SK-N-SH (cell line): ENCODE measurements around the gene ARPC5. TPM values are rescaled to one million over a fixed set of nuclear protein-coding genes. Genes with fewer than 3 reads are reported as not detected.

ENCODE experiments used
- CTCF ChIA-PET: fragments of 300-600, 350-600 bp; formaldehyde crosslinking; extraction: SDS; loops from one replicate; lab custom pipeline; 2021; lab: Yijun Ruan, JAX
- POLR2A ChIA-PET: fragments of 350-600 bp; sonication (Branson Sonifier 250); formaldehyde crosslinking; extraction: SDS; loops from one replicate; lab custom pipeline; 2020; ENCODE audit warnings: antibody characterized with exemption, inconsistent platforms; lab: Yijun Ruan, JAX
- DNase-seq: peaks from one replicate; pipeline ENCODE4 v3.0.0; 2012
- H2AFZ ChIP-seq: fragments of 200-600 bp; sonication (generic); 2 replicates; pipeline ENCODE4 v1.8.1; 2016; ENCODE audit warnings: antibody characterized with exemption, mild to moderate bottlenecking, low read depth
- H3F3A ChIP-seq: fragments of 200-600 bp; sonication (generic); replicated peaks from 2 replicates; pipeline ENCODE3; 2016; ENCODE audit warnings: antibody characterized with exemption, mild to moderate bottlenecking; ENCODE audit not compliant: insufficient read depth
- H3K27ac ChIP-seq, 2 experiments: fragments of 200-500 bp in 1 of 2; fragments of 200-600 bp in 1 of 2; sonication (Bioruptor generic) in 1 of 2; sonication (generic), shearing (Covaris generic) in 1 of 2; 2 replicates each; pipeline versions ENCODE4 v1.5.1 to v1.6.1; 2014 to 2016; ENCODE audit warnings: low read depth in 2 of 2, inconsistent platforms in 1 of 2, low read length in 1 of 2, mild to moderate bottlenecking in 1 of 2, mixed read lengths in 1 of 2
- H3K27me3 ChIP-seq: fragments of 200-600 bp; sonication (generic), shearing (Covaris generic); 2 replicates; pipeline ENCODE4 v1.6.1; 2016; ENCODE audit warnings: mixed run types; ENCODE audit not compliant: insufficient read depth
- H3K36me3 ChIP-seq, 2 experiments: fragments of 200-500 bp in 1 of 2; fragments of 200-600 bp in 1 of 2; sonication (Bioruptor generic) in 1 of 2; sonication (generic) in 1 of 2; replicated peaks in 1 of 2; 2 replicates each; pipeline versions ENCODE3 to v1.5.1; 2014 to 2016; ENCODE audit warnings: low read length in 1 of 2, mild to moderate bottlenecking in 1 of 2; ENCODE audit not compliant: insufficient read depth in 2 of 2, control insufficient read depth in 1 of 2
- H3K4me1 ChIP-seq, 2 experiments: fragments of 200-500 bp in 1 of 2; fragments of 200-600 bp in 1 of 2; sonication (Bioruptor generic) in 1 of 2; sonication (generic), shearing (Covaris generic) in 1 of 2; 2 replicates each; pipeline versions ENCODE4 v1.5.1 to v1.6.1; 2014 to 2016; ENCODE audit warnings: low read depth in 1 of 2, low read length in 1 of 2, mixed run types in 1 of 2; ENCODE audit not compliant: insufficient read depth in 2 of 2, control insufficient read depth in 1 of 2
- H3K4me2 ChIP-seq: fragments of 200-600 bp; sonication (generic), shearing (Covaris generic); 2 replicates; pipeline ENCODE4 v1.6.1; 2017; ENCODE audit warnings: mixed run types
- H3K4me3 ChIP-seq, 2 experiments: fragments of 200-500 bp in 1 of 2; fragments of 200-600 bp in 1 of 2; sonication (Bioruptor generic) in 1 of 2; sonication (generic), shearing (Covaris generic) in 1 of 2; 2 replicates each; pipeline versions ENCODE4 v1.5.1 to v1.8.1; 2014 to 2016; ENCODE audit warnings: low read depth in 2 of 2, inconsistent platforms in 1 of 2, low read length in 1 of 2, mild to moderate bottlenecking in 1 of 2, mixed read lengths in 1 of 2, moderate library complexity in 1 of 2
- H3K79me2 ChIP-seq: fragments of 200-600 bp; sonication (generic); 2 replicates; pipeline ENCODE4 v1.8.1; 2017; ENCODE audit warnings: mild to moderate bottlenecking; ENCODE audit not compliant: insufficient read depth
- H3K9ac ChIP-seq: fragments of 200-600 bp; sonication (generic); 2 replicates; pipeline ENCODE4 v1.6.1; 2017; ENCODE audit warnings: mixed run types
- H3K9me2 ChIP-seq: fragments of 200-600 bp; sonication (generic); 2 replicates; pipeline ENCODE4 v1.6.1; 2017; ENCODE audit warnings: mixed run types
- H3K9me3 ChIP-seq: fragments of 200-600 bp; sonication (generic); 2 replicates; pipeline ENCODE4 v1.6.1; 2017; ENCODE audit warnings: mixed run types, mild to moderate bottlenecking, moderate library complexity
- H4K20me1 ChIP-seq: fragments of 200-600 bp; sonication (generic); 2 replicates; pipeline ENCODE4 v1.6.1; 2017; ENCODE audit warnings: mild to moderate bottlenecking, mixed run types; ENCODE audit not compliant: insufficient read depth
- EP300 ChIP-seq, 2 experiments: IDR thresholded peaks; 2 replicates each; pipeline versions ENCODE4 v1.4.0 to v1.6.1; 2012; ENCODE audit warnings: borderline replicate concordance in 1 of 2, low read depth in 1 of 2, low read length in 1 of 2
- EZH2phosphoT487 ChIP-seq: fragments of 200-600 bp; sonication (generic); IDR thresholded peaks from 2 replicates; pipeline ENCODE4 v1.6.1; 2017; ENCODE audit warnings: low read depth, mixed run types, mild to moderate bottlenecking, antibody characterized with exemption, moderate library complexity, borderline replicate concordance
- FOSL2 ChIP-seq: IDR thresholded peaks from 2 replicates; pipeline ENCODE4 v1.4.0; 2012; ENCODE audit warnings: low read depth, mild to moderate bottlenecking, moderate library complexity, borderline replicate concordance
- FOXM1 ChIP-seq: IDR thresholded peaks from 2 replicates; pipeline ENCODE4 v1.4.0; 2012; ENCODE audit warnings: low read depth, mild to moderate bottlenecking
- GATA2 ChIP-seq: sonication (generic); formaldehyde crosslinking; IDR thresholded peaks from 2 replicates; pipeline ENCODE4 v1.5.0; 2020; ENCODE audit warnings: mild to moderate bottlenecking, missing genetic modification reagents
- JUND ChIP-seq: IDR thresholded peaks from 2 replicates; pipeline ENCODE4 v1.4.0; 2012
- MAX ChIP-seq: IDR thresholded peaks from 2 replicates; pipeline ENCODE4 v1.4.0; 2012; ENCODE audit warnings: low read depth
- MEF2A ChIP-seq: IDR thresholded peaks from 2 replicates; pipeline ENCODE4 v1.4.0; 2012; ENCODE audit warnings: low read depth, borderline replicate concordance
- MXI1 ChIP-seq: IDR thresholded peaks from 2 replicates; pipeline ENCODE4 v1.6.1; 2012; ENCODE audit warnings: mild to moderate bottlenecking, low read depth, low read length, improper control_type of control experiment
- POLR2AphosphoS5 ChIP-seq: IDR thresholded peaks from 2 replicates; pipeline ENCODE4 v1.6.1; 2012; ENCODE audit warnings: low read depth, low read length
- RAD21 ChIP-seq: IDR thresholded peaks from 2 replicates; pipeline ENCODE4 v1.6.1; 2012; ENCODE audit warnings: mild to moderate bottlenecking, low read length
- RCOR1 ChIP-seq: fragments of 150-350 bp; IDR thresholded peaks from 2 replicates; pipeline ENCODE4 v1.6.1; 2017; ENCODE audit warnings: antibody characterized with exemption, low read length
- RFX5 ChIP-seq: IDR thresholded peaks from 2 replicates; pipeline ENCODE4 v1.6.1; 2012; ENCODE audit warnings: mild to moderate bottlenecking, improper control_type of control experiment, low read length
- SMC3 ChIP-seq: IDR thresholded peaks from 2 replicates; pipeline ENCODE4 v1.6.1; 2012; ENCODE audit warnings: low read depth, low read length, improper control_type of control experiment
- USF1 ChIP-seq: IDR thresholded peaks from 2 replicates; pipeline ENCODE4 v1.4.0; 2012; ENCODE audit warnings: low read depth, borderline replicate concordance
- USF2 ChIP-seq: fragments of 150-350 bp; IDR thresholded peaks from 2 replicates; pipeline ENCODE4 v1.6.1; 2017; ENCODE audit warnings: antibody characterized with exemption, low read length, low read depth, borderline replicate concordance
- ZBTB33 ChIP-seq: IDR thresholded peaks from 2 replicates; pipeline ENCODE4 v1.4.0; 2012; ENCODE audit warnings: low read depth, borderline replicate concordance
- WGBS: methylation state at CpG from one replicate; pipeline ENCODE4 v1.1.6; 2017; ENCODE audit warnings: low lambda C conversion rate; 5-methylcytosine and 5-hydroxymethylcytosine counted together
- polyA plus RNA-seq, 3 experiments: library from polyadenylated mRNA; depleted of rRNA; stranded (reverse); fragments of >200 nt; gene quantifications; 2 replicates each; pipeline ENCODE4 v1.2.3, GENCODE V29; 2012

Gene ARPC5
- polyA plus RNA-seq, 1 of the 3 experiments (the other 2 are of a cell fraction) = 66.8 TPM

- ChIA-PET CTCF (interaction anchor here (1.0 to 6.1 kb wide), 5 partner anchors 17 to 267 kb away, joined by 3 to 219 read pairs (median 39); no protein-coding TSS in a partner anchor), POLR2A (no interaction called here)
- Histone ChIP-seq H3K4me3 (no peak overlapping the region), H4K20me1 (no peaks in the 10 kb centered on the region), H3F3A (no peaks in the 10 kb centered on the region), H3K4me2 (no peak overlapping the region), H3K9ac (no peak overlapping the region), H2AFZ (no peak overlapping the region), H3K9me2 (no peaks in the 10 kb centered on the region), H3K9me3 (no peaks in the 10 kb centered on the region), H3K27ac (no peak overlapping the region), H3K4me1 (peaks cover 2 to 9% of the 10 kb centered on the region in 2 experiments; a peak in 3 of 4 replicates), H3K27me3 (no peaks in the 10 kb centered on the region), H3K36me3 (no peaks in the 10 kb centered on the region), H3K79me2 (no peaks in the 10 kb centered on the region)
- WGBS = 72% methylated on average over 3 of the region's 3 CpGs
- no peak for DNase-seq
- no peak for TF ChIP-seq GATA2 (CRISPR knock-in tag)
Observed at GRCh38 chr1:183653462-183653794, 17.8 kb upstream of the ARPC5 start.

- 76% methylated on average over 5 of the region's 5 CpGs for WGBS
- Histone ChIP-seq H2AFZ (no peak within 1 kb of the TSS), H3K9me2 (no peaks in the 10 kb centered on the region), H3K4me3 (no peak within 1 kb of the TSS), H3K27me3 (no peaks in the 10 kb centered on the region), H3K9me3 (no peaks in the 10 kb centered on the region), H4K20me1 (no peaks in the 10 kb centered on the region), H3K4me2 (no peak within 1 kb of the TSS), H3K79me2 (no peaks in the 10 kb centered on the region), H3K9ac (no peak within 1 kb of the TSS), H3K4me1 (peaks cover 2 to 9% of the 10 kb centered on the region in 2 experiments; a peak in 3 of 4 replicates), H3K36me3 (no peaks in the 10 kb centered on the region), H3K27ac (no peak within 1 kb of the TSS), H3F3A (no peaks in the 10 kb centered on the region)
- ChIA-PET POLR2A (no interaction called here), CTCF (interaction anchor here (1.0 to 6.1 kb wide), 4 partner anchors 18 to 268 kb away, joined by 3 to 219 read pairs (median 21); no protein-coding TSS in a partner anchor)
- no peak for DNase-seq
- TF ChIP-seq MEF2A = no peak
Observed at GRCh38 chr1:183652547-183653461, 17.2 kb upstream of the ARPC5 start, which contains the start of gene APOBEC4. APOBEC4 (minus strand) TSS chr1:183653316; CDS start chr1:183648781, 4,535 bp downstream.

- Histone ChIP-seq H2AFZ (no peak overlapping the region), H3K9me3 (no peaks in the 10 kb centered on the region), H3K4me1 (peaks cover 2 to 9% of the 10 kb centered on the region in 2 experiments; a peak in 3 of 4 replicates)
- TF ChIP-seq FOXM1 = no peak
- TF ChIP-seq RFX5 = no peak
- TF ChIP-seq EZH2phosphoT487 = no peak
- no peak for TF ChIP-seq EP300 (IDR thresholded peaks at IDR 0.05; ENCODE audit: borderline replicate concordance in 1 of 2, low read depth in 1 of 2, low read length in 1 of 2)
- no peak for TF ChIP-seq JUND
- TF ChIP-seq FOSL2 = no peak
- TF ChIP-seq USF1 = no peak
- TF ChIP-seq POLR2AphosphoS5 = no peak
- no peak for TF ChIP-seq MAX
- no peak for TF ChIP-seq RAD21
- no peak for TF ChIP-seq SMC3
- no peak for TF ChIP-seq USF2
- TF ChIP-seq ZBTB33 = no peak
- no peak for TF ChIP-seq RCOR1
- no peak for TF ChIP-seq MXI1
Observed at GRCh38 chr1:183652107-183652506, 16.5 kb upstream of the ARPC5 start.

More at GRCh38 chr1:183652107-183652506, 16.5 kb upstream of the ARPC5 start:
- no peak for DNase-seq
- Histone ChIP-seq H3F3A (no peaks in the 10 kb centered on the region), H3K27me3 (no peaks in the 10 kb centered on the region), H3K9ac (no peak overlapping the region), H4K20me1 (no peaks in the 10 kb centered on the region), H3K4me3 (no peak overlapping the region), H3K27ac (no peak overlapping the region), H3K9me2 (no peaks in the 10 kb centered on the region), H3K36me3 (no peaks in the 10 kb centered on the region), H3K79me2 (no peaks in the 10 kb centered on the region), H3K4me2 (no peak overlapping the region)
- WGBS = 96% methylated on average over 1 of the region's 1 CpG
- POLR2A ChIA-PET = no interaction called here
- CTCF ChIA-PET = interaction anchor here (1.2 to 6.1 kb wide), 3 partner anchors 18 to 268 kb away, joined by 3 to 219 read pairs (median 39); no protein-coding TSS in a partner anchor
